GM18517 (cell line): ENCODE results near the gene KDELR3.

Experiments
- ATAC-seq: cut with Tn5 transposase; IDR thresholded peaks from one replicate; pipeline ENCODE4 v1.9.1; 2021; ENCODE audit warnings: mild to moderate bottlenecking, moderate library complexity; ENCODE audit not compliant: unreplicated experiment

The KDELR3 gene

DNA sequence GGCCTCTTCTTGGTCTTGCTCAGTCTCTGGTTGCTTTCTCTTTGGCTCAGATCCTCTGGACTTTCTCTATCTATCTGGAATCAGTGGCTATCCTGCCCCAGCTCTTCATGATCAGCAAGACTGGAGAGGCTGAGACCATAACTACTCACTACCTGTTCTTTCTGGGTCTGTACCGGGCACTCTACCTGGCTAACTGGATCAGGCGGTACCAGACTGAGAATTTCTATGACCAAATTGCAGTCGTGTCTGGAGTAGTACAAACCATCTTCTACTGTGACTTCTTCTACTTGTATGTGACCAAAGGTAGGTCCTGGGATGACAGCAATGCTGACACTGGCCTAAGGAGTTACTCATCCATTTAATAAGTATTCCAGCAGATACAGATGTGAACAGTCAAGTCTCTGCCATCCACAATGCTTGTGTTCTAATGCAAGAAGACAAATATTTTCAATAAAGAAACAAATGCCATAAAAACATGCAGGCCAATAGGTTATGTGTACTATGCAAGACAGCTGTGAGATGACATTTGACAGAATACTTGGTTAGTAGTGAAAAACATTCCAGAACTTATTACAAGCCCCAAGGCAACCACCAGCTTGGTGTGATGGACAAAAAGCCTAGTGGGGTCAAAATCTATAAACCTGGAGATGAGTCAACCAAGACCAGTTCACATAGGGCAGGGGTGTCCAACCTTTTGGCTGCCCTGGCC is 13.4 kb downstream of the KDELR3 start:
- no peak for ATAC-seq

DNA sequence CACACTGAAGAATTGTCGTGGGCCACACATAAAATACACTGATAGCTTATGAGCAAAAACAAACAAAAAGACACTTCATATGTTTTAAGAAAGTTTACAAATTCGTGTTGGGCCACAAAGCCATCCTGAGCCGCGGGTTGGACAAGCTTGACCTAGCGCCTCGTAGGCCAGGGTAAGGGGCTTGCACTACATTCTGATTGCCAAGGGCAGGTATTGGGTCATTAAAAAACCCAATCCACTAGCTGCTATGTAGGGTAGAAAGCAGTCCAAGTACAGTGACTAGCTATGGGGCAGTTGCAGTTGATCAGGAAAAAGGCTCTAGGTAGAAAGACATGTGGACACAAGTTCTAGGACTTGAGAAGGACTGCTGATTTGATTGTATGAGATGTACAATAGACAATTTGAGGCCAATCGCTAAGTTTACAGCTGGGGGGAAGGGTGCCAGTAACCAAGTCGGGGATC is 14.0 kb downstream of the KDELR3 start:
- no peak for ATAC-seq

DNA sequence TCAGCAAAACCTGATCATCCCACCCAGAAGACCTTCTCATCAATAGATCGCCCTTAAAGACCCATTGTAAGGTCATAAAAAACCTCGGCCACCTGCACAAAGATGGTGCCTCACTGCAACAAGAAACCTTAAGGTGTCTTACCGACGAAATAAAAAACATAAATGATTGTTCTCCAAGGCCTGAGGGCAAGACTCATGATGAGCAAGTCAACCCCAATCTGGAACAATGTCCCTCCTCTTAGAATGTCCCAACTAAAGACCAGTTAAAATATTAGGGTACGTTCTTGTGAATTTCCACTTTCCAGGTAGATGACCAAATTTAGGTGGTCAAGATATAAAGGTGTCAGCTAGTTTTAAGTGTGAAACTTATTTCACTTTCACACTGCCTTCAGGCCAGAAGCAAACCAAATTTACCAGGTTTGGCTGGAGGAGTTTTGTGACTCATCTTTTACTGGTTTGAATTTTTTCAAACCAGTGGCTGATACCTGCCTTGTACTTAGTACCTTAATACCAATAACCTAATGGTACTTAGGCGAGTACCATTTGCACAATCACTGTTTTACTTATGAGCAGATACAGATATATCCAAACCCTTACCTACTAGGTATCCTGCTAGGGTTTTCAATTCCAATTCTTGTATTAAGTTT is 14.9 kb downstream of the KDELR3 start:
- ATAC-seq: no peak

DNA sequence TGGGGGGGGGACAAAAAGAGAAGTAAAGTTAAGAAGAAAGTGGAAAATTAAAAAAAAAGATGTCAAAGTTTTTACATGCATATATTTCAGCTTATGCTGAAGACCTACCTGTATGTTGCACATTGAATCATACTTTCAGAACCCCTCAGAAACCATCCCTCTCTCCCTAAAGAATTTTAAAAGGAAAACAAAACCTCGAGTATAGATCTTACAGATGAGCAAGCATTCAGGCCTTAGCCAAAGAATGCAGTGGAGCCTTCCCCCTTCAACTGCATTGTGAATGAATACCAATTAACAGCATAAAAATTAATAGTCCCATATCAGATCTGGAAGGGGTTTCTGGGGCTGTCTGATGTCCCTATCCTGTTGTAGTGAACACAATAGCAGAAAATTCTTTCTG is 16.3 kb downstream of the KDELR3 start:
- ATAC-seq: no peak

DNA sequence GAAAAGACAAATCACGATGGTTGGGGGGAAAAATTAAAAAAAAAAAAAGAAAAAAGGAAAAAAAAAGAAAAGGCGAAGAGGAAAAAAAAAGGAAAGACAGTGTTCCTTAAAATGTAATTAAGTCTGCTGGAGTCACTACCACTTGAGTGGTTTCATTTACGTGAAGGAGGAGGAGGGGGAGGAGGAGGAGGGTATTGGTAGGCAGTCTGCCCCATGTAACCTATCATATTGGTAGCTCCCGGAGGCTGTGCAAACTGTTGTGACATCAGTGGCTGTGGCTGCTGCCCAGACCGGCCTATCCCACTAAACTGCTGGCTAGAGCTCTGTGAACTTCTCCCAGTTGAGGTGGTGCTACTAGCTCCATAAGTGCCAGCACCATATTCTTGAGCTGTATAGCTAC is 17.9 kb downstream of the KDELR3 start:
- no peak for ATAC-seq

DNA sequence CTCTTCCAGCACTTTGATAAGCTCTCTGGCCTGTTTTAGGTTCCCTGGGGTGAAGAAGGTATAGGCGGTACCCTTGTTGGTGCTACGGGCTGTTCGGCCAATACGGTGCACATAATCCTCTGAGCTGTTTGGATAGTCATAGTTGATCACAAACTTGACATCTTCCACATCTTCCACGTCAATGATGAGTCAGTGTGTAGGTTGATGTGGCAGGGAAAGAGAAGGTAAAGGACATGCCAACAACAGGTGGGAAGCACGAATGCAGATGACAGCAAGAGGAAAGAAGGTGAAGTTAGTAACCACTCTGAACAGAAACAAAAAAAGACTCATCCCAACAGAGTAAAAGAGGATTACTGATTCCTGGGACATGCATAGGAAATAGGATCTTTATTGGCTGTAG is 20.1 kb downstream of the KDELR3 start:
- ATAC-seq: no peak

DNA sequence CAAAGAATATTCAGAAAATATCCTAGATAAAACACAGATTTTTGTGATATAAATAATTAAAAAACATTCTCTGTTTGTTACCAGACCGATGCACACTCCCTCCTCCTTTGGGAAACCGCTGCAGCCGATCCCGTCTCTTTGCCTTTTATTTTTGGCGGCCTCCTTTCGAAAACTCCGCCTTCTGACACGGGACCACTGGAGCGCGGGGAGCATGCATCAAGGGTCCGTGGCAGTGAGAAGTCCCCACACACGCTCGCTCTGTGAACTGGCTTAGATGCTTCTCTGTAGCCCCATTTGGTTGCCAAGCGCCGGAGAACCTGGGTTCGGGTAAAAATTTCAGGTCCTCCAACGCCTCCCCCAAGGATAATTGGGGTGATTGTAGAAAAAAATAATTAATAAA is 21.2 kb downstream of the KDELR3 start:
- ATAC-seq: no peak

DNA sequence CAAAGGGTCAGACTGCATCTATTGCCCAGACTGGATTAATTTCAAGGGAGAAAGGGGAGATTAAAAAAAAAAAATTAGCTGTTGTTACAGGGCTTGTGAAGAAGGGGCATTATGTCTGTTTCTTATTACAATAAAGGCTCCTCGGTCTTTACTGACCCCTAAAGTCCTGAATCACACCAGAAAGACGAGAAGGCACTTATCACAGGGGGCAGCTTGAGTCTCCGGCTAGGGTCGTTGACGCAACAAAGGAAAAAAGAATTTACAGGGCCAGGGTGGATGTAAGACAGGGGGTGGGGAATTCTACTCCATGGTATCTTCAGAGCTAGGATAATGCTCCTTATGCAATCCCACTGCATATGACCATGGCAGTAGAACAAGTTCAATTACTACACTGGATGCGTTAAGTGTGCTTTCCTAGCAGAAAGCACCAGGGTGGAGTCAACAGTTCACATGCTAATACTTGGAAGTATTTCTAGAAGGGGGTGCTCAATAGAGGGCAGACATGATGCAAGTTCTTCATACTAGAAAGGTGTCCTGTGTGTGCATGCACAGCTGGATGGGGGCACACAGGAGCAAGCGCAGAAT is 21.8 kb downstream of the KDELR3 start:
- ATAC-seq: no peak

DNA sequence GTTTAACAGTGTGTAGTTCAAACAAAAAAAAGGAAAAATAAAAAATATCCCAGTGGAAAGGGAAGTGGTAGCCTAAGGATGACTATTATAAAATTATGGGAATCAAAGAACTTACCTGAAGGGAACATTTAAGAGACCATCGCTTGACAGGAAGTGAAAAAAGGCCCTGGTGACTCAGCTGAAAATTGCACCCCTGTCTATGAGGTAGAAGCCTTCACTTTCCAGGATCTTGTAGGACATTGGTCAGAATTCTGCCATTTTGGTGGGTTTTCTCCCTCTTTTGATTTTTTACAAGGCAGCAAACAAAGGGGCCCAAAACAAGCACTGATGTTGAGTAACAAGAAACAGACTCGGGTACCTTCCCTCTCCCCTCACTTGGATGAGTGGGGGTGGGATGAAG is 22.6 kb downstream of the KDELR3 start:
- ATAC-seq: no peak

DNA sequence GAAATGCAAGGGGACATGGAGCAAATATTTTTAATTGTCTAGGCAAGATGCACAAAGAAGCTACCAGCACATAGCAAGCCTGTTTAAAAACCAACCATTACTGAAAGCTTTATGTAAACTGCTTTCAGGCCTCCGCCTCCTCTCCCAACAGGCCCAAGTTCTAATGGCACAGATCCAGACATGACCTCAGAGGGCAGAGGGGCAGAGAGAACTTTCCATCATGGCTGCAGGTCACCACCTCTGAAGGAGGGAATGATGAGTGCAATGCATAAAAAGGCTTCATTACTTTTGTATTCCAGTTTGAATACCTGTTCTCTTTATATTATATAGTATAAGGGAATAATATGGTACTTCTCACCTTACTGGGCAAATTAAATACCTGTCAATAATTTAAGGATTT is 23.0 kb downstream of the KDELR3 start:
- no peak for ATAC-seq

DNA sequence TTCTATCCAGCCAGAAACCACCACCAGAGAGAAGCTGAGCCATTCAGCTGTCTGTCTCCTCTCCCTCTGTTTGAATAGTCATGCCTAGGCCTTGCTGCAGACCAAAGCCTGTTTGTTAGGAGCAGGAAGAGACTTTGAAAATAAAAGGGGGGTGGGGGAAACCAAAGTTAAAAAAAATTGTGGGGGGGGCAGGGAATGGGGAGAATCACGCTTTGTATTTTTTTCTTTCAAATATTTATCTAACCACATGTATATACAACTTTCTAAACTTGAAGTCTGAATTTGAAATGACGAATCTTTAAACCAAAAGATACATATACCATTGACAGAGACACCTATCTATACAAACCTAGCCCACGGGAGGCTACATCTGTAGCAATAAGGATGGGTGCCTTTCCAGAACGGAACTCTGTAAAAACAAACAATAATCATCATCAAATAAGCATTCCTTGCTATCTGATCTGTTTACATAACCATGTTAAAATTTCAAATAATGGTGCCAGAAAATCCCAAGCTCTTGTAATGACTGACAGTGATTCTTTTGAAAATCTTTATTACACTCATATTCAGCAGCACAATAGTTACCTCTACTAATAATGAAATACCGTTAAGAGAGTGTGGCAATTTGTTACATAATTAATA is 23.9 kb downstream of the KDELR3 start:
- ATAC-seq: no peak

DNA sequence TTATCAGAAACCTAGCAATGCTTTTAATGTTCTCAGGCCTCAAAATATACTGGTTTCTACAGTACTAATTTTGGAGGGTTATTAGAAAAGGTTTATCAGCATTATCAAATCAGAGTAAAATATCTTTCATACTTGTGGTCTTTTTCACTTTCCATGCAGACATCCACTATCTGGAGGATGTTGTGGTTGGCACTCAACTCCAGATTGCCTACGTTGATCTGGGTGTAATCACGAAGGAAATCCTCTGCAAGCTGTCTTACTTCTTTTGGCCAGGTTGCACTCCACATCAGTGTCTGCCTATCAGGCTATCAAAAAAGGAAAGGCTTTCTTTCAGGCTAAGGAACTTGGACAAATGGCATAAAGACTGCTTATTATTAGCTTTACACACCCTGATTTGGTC is 26.6 kb downstream of the KDELR3 start:
- no peak for ATAC-seq

DNA sequence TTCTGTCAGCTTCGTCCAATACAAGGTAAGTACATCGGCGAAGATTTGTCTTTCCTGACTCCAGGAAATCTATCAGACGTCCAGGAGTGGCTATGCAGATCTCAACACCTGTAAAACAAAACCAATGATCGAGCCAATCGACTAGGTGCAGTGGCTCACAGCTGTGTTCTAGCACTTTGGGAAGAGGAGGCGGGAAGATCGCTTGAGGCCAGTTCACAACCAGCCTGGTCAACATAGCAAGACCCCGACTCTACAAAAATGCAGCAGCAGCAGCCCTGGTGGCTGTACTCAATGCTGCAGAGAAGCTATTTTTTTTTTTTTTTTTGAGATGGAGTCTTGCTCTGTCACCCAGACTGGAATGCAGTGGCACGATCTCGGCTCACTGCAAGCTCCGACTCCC is 27.0 kb downstream of the KDELR3 start:
- no peak for ATAC-seq

DNA sequence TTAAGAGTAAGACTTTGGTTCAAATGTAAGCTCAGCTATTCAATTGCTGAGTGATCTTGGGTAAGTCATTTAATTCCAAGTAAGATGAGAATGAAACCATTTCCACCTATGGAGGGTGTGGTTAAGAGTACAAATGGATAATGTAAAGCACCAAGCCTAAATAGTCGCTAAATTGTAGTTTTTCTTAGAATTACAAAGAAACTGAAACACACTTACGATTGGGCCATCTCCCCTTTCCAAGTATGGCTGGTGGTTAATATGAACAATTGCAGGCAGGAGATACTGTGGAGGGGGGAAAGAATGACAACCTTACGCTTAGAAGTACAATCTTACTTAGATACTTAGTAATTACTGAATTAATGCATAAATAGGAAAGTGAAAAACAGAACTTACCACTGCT is 30.0 kb downstream of the KDELR3 start:
- no peak for ATAC-seq

DNA sequence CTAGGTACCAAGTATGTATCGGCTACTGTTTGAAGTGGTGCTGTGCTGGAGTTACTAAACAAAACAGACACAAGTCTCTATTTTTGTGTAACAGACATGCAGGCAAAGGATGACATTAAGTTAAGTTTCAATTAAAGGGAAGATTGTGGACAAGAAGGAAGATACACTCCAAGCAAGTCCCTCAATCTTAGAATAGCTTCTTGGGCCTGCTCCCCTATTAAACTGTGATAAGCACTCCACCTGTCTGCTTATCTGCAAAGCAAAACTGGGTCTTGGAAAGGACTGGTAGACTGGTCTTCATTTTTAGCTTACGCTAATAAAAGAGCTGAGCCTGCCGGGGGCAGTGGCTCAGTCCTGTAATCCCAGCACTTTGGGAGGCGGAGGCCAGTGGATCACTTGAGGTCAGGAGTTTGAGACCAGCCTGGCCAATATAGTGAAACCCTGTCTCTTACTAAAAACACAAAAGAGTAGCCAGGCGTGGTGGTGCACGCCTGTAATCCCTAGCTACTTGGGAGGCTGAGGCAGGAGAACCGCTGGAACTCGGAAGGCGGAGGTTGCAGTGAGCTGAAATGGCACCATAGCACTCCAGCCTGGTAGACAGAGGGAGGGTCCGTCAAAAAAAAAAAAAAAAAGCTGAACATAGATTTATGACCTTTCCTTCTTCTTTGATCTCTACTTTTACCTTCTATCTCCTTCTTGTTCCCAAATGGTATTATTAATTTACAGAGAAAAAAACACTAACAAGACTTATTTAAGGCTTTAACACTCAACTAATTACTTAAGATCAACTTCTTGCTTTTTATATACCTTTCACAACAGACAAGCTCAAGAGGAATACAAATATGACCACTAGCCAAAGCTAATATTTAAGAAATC is 34.1 kb downstream of the KDELR3 start:
- ATAC-seq: no peak

DNA sequence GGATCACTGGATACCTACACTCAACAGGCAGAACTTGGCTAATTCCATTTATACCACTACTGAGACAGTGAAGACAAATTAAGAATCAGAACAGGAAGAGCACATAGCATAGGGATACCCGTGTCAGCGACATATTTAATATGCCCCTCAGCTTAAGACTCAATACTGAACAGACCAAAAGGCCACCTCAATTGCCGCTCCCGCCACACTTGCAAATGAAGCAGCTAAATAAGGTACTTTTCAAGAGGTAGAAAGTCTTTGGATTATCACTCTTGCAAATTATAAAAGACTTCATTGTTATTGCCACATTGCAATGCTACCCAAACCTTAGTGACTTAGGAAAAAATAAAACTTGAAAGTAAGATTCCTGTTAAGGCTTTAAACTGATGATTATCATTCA is 35.1 kb downstream of the KDELR3 start:
- no peak for ATAC-seq

DNA sequence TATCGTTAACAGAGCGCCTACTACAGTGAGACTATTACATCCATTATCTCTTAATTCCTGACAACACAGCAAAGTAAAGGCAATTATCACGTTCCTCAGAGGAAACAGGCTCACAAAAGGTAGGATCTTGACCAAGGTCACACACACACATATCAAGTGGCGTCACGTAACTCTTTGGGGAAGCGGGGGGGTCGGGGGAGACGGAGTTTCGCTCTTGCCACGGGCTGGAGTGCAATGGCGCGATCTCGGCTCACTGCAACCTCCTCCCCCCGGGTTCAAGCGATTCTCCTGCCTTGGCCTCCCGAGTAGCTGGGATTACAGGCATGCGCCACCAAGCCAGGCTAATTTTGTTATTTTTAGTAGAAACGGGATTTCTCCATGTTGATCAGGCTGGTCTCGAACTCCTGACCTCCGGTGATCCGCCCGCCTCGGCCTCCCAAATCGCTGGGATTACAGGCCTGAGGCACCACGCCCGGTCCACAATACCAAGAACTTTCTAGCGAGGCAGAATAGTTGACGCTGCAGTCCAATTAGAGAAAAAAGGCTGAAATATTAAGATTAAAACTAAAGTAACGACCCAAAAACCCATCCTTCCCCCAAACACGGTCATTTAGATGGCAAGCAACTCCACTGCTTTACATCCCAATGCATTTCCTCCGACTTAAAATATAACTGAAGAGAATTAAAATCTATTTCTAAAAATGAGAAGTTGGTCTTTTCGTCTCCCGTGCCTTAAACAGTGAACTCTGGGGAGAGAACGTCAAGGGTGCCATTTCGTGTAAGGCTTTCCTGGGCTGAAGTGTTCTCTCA is 37.0 kb downstream of the KDELR3 start:
- no peak for ATAC-seq

DNA sequence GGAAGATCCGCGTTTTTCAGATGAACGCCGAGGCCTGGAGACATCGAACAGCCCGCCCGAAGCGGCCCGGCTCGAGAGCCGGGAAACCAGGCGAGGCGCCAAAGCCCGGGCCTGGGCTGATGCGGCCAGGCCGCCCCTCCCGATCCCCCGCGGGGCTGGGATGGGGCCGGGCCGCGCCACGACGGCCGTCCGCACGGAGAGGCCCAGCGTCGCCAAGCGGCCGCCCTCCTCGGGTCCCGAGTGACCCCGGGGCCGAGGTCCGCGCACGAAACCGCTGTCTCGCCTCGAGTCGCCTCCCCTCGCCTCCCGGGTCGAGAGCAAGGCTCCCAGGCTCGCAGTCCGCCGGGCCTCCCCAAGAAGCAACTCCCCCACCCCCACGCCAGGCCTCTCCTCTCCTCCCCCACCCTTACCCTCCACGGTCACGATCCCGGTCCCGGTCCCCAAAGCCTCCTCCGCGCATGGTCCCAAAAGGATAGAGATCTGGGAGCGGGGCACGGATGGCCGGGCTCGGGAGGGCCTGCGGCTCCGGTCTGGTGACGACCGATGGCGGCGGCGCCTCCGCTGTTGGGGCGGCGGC is 37.7 kb downstream of the KDELR3 start:
- ATAC-seq: peak; percentile 29

DNA sequence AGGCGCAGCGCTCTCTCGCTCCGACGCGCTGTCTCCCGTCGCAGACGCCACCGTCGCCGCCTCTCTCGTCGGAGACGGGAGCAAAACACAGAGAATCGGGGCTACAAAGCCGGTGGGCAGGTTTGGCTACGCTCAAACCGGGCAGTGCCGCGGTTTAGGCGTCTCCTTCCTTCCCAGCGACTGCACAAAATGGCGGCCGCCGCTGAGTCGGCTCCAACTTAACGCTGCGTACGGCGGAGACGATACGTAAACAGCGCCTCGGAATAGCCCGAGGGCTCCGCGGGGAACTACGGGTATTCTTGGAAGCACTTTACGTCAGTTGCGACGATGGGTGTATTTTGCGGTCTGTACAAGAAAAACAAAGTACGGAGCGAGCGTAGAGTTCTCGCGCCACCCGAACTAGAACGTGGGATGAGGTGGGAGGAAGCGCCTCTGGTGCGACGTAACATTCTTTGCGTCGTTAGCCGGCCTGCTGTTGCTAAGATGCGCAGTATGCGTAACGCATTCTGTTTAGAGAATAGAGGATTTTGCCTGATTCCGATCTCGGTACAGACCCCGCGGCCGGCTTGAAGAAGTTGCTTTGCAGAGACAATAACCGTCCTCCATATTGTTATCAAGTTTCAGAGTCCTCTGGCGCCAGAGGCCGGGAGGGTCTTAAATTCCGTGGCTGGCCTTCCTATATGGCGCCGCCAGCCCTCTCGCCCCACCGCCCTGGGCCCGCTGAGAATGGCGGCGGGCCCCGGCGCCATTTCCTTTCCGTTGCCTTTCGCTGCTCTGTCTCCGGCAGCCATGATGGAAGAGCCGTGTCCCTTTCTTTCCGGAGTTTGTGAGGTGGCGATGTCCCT is 38.4 kb downstream of the KDELR3 start, which contains the start of gene DDX17:
TSS of gene DDX17 (minus strand) at position 194 of the 845 bp plus-strand sequence.
- ATAC-seq: peak; percentile 92
